Neural crest cell (in vitro differentiated cells): Measurements from ENCODE around the gene SLC38A9. TPM values are rescaled to one million over a fixed set of nuclear protein-coding genes. Genes with fewer than 3 reads are reported as not detected.

ENCODE experiments used
- DNase-seq: peaks from one replicate; pipeline ENCODE4 v3.0.0; 2021; ENCODE audit warnings: low read depth, mixed read lengths, low spot score
- H3K27ac Mint-ChIP-seq: one replicate; pipeline ENCODE4 v1.8.0; 2021; ENCODE audit warnings: mild to moderate bottlenecking, mixed read lengths; ENCODE audit not compliant: unreplicated experiment
- H3K27me3 Mint-ChIP-seq: 2 replicates; pipeline ENCODE4 v1.8.0; 2021; ENCODE audit warnings: low read depth, mild to moderate bottlenecking, mixed read lengths
- H3K36me3 Mint-ChIP-seq: 2 replicates; pipeline ENCODE4 v1.8.0; 2021; ENCODE audit warnings: low read depth, mild to moderate bottlenecking, mixed read lengths
- H3K4me1 Mint-ChIP-seq: 2 replicates; pipeline ENCODE4 v1.8.0; 2021; ENCODE audit warnings: mixed read lengths
- H3K4me3 Mint-ChIP-seq: one replicate; pipeline ENCODE4 v1.8.0; 2021; ENCODE audit warnings: mild to moderate bottlenecking, mixed read lengths
- H3K9me3 Mint-ChIP-seq: 2 replicates; pipeline ENCODE4 v1.8.0; 2021; ENCODE audit warnings: mixed read lengths
- total RNA-seq: library from RNA; stranded (reverse); gene quantifications from 2 replicates; pipeline ENCODE4 v1.2.1, GENCODE V29; 2021
- TF ChIP-seq, protein P1 (sequence below): fragments of 200-600 bp; sonication (generic); conservative IDR thresholded peaks from 2 replicates; pipeline ENCODE4 v1.5.0; 2021; ENCODE audit warnings: antibody characterized with exemption, mild to moderate bottlenecking

The SLC38A9 gene
- total RNA-seq, 1 donor from 2014 or later: 25.3 TPM

DNA sequence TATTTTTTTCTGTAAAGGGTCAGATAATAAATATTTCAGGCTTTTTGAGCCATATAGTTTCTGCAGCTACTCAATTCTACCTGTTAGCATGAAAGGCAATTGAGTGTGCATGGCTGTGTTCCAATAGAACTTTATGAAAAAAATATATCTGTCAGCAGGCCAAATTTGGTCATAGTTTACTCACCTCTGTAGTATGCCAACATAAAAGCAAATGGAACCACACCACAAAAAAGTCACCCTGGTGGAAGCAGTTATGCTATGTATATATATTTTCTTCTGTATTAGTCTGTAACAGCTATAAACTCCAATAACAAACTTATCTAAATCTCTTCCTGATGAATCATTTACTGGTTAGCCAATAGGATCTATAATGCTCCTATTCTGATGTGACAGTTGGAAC, 3.4 kb downstream of the SLC38A9 start:
- H3K36me3 Mint-ChIP-seq: no peaks in the 10 kb centered on the region
- no peak for DNase-seq
- peaks cover 16% of the 10 kb centered on the region for H3K4me1 Mint-ChIP-seq
- TF ChIP-seq, protein P1, sequence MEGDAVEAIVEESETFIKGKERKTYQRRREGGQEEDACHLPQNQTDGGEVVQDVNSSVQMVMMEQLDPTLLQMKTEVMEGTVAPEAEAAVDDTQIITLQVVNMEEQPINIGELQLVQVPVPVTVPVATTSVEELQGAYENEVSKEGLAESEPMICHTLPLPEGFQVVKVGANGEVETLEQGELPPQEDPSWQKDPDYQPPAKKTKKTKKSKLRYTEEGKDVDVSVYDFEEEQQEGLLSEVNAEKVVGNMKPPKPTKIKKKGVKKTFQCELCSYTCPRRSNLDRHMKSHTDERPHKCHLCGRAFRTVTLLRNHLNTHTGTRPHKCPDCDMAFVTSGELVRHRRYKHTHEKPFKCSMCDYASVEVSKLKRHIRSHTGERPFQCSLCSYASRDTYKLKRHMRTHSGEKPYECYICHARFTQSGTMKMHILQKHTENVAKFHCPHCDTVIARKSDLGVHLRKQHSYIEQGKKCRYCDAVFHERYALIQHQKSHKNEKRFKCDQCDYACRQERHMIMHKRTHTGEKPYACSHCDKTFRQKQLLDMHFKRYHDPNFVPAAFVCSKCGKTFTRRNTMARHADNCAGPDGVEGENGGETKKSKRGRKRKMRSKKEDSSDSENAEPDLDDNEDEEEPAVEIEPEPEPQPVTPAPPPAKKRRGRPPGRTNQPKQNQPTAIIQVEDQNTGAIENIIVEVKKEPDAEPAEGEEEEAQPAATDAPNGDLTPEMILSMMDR: no peak
- H3K4me3 Mint-ChIP-seq: peak overlapping the region; percentile 64
- H3K9me3 Mint-ChIP-seq: no peaks in the 10 kb centered on the region
- no peaks in the 10 kb centered on the region for H3K27me3 Mint-ChIP-seq
- no peak overlapping the region for H3K27ac Mint-ChIP-seq

- no peaks in the 10 kb centered on the region for H3K9me3 Mint-ChIP-seq
- H3K4me1 Mint-ChIP-seq: peaks cover under 1% of the 10 kb centered on the region
- no peaks in the 10 kb centered on the region for H3K27me3 Mint-ChIP-seq
- peaks cover 4% of the 10 kb centered on the region for H3K36me3 Mint-ChIP-seq
- DNase-seq: no peak
- TF ChIP-seq, protein P1: no peak
- no peak overlapping the region for H3K27ac Mint-ChIP-seq
- H3K4me3 Mint-ChIP-seq: no peak overlapping the region
Measured at GRCh38 chr5:55706230-55706629, 5.9 kb downstream of the SLC38A9 start.

DNA sequence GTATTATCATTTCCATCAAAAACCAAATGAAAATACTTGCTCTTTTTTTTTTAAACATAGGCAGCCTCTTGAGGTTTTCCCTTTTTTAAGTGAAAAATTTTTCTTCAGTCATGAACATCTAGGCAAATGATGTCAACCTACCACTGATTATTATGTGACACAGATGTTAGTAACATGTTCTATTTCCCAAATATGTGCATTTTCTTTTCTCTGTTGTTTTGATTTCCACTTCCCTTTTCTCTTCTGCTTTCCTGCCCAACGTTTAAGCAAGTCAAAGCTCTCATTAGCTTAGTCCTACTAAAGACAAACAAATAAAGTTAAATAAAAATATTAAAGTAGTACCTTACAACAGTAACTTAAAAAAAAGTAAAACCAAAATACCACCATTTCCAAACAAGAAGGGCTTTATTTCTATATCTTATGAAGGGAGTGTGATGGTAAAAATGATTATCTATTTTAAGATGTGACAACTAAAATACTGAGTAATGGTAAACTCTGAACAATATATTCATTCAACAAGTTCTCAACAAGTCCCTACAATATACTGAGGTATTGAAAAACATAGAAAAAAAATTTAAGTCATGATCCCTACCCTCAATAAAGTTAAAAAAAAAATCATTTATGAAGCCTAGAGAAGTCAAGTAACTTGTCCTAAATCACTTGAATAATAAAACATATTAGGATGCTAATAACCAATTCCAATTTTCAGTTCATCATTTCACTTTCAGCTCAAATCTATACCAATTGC, 9.4 kb downstream of the SLC38A9 start:
- Mint-ChIP-seq H3K36me3 (peaks cover 11% of the 10 kb centered on the region), H3K4me1 (no peaks in the 10 kb centered on the region), H3K9me3 (no peaks in the 10 kb centered on the region), H3K27ac (no peak overlapping the region), H3K4me3 (no peak overlapping the region), H3K27me3 (no peaks in the 10 kb centered on the region)
- TF ChIP-seq, protein P1: no peak
- DNase-seq: no peak

DNA sequence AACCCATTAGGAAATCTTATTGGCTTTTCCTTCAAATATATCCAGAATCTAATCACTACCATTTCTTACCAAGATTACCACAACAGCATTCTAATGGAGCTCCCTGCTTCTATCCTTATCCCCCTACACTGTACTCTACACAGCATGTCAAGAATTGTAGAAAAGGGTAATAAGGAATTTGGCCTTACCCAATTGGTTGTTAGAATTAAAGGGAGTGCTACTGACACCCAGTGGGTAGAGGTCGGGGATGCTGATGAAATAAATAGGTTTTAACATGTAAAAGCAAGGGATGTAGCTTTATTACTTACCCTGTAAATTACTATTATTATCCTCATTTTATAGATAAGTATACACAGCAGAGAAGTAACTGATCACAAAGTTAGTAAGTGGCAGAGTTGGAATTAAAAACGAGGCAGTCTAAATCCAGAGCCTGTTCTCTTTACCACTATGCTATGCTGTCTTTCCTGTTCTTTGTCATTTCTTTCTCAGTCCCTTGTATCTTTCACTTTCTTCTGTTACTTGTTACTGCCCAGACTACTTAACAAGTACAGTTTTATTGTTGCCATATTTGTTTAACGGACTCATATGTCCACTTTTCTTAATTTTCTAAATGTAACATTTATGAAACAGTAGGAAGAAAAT, 10.5 kb downstream of the SLC38A9 start:
- DNase-seq: no peak
- Mint-ChIP-seq H3K27me3 (no peaks in the 10 kb centered on the region), H3K27ac (no peak overlapping the region), H3K36me3 (peaks cover 17% of the 10 kb centered on the region), H3K4me1 (no peaks in the 10 kb centered on the region), H3K9me3 (no peaks in the 10 kb centered on the region), H3K4me3 (no peak overlapping the region)
- TF ChIP-seq, protein P1: no peak

DNA sequence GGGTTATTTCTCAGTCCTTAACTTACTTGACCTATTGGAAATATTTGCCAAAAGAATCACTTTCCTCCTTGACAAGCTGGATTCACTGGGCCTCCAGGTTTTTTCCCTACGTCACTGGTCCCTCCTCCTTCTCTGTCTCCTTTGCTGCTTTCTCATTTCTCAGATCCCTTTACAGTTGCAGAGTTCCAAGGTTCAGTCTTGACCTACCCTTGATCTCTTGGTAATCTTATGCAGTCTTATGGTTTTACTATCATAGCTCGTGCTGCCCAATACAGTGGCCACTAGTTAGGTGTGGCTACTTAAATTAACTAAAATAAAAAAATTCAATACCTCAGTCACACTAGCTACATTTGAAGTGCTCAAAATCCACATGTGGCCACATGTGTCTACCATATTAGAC, 11.4 kb downstream of the SLC38A9 start:
- H3K4me3 Mint-ChIP-seq: no peak overlapping the region
- no peaks in the 10 kb centered on the region for H3K27me3 Mint-ChIP-seq
- H3K4me1 Mint-ChIP-seq: no peaks in the 10 kb centered on the region
- no peak overlapping the region for H3K27ac Mint-ChIP-seq
- TF ChIP-seq, protein P1: no peak
- H3K9me3 Mint-ChIP-seq: no peaks in the 10 kb centered on the region
- peaks cover 17% of the 10 kb centered on the region for H3K36me3 Mint-ChIP-seq
- DNase-seq: no peak
